Hematopoietic multipotent progenitor cell treated with erythropoietin and hydrocortisone succinate and interleukin-3 and kit ligand, for 15 days (in vitro differentiated cells): Measurements from ENCODE around the gene CC2D2A.
"Not testable (repeated sequence)": the region's sequence is repeated elsewhere in the genome, so short reads cannot be mapped to it uniquely, and the experiment has no call there.

Experiments used
- DNase-seq: peaks from one replicate; pipeline ENCODE4 v3.0.0-alpha.2; 2015; ENCODE audit warnings: low spot score

CC2D2A gene

DNA sequence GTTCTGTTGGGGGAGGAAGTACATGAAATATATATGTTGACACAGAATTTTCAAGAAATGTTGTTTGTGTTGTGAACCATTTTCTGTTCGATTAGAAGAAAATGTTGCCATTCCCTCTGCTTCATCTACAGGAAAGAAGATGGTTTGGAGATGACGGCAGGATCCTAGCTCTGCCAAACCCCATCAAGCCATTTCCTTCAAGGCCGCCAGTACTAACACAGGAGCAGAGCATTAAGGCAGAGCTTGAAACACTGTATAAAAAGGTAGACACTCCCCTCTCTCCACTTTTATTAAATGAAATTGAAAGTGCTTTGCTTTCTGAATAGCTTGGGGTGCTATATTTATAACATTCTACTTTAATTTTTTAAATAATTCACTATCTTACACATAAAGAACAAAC, 46.8 kb downstream of the CC2D2A start:
- no peak for DNase-seq

DNA sequence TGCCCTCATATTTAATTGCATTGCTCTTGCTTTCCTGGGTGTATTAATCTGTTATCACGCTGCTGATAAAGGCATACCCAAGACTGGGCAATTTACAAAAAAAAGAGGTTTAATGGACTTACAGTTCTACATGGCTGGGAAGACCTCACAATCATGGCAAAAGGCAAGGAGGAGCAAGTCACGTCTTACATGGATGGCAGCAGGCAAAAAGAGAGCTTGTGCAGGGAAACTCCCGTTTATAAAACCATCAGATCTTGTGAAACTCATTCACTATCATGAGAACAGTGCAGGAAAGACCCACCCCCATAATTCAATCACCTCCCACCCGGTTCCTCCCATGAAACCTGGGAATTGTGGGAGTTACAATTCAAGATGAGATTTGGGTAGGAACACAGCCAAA, 48.0 kb downstream of the CC2D2A start:
- DNase-seq: not testable (repeated sequence)

DNA sequence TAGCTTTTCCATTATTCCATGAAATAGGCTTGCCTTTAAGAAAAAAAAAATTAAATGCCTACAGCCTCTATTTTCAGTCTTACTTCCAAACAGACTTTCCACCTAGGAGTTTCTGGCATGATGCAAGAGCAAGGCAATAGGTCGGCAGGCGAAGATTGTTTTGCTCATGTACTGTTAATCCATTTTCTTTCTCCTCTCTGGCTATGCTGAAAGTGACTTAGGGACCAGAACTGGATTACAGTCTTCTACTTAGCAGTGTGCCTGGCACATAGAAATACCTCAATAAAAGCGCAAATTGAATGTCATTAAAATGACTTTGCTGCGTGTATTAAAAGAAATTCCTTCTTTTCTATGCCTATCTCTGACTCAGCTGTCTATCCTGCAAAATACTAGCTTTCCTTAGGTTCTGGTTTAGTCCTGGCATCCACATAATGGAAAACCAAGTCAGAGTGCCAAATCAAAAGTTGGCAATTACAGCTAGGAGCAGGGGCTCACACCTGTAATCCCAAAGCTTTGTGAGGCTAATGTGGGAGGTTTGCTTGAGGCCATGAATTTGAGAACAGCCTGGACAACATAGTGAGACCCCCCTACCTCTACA, 51.9 kb downstream of the CC2D2A start:
- no peak for DNase-seq

GRCh38 chr4:15525080-15525479, 55.4 kb downstream of the CC2D2A start:
- no peak for DNase-seq

GRCh38 chr4:15526924-15527592, 57.4 kb downstream of the CC2D2A start:
- DNase-seq: no peak

GRCh38 chr4:15531792-15532191, 62.1 kb downstream of the CC2D2A start:
- no peak for DNase-seq

DNA sequence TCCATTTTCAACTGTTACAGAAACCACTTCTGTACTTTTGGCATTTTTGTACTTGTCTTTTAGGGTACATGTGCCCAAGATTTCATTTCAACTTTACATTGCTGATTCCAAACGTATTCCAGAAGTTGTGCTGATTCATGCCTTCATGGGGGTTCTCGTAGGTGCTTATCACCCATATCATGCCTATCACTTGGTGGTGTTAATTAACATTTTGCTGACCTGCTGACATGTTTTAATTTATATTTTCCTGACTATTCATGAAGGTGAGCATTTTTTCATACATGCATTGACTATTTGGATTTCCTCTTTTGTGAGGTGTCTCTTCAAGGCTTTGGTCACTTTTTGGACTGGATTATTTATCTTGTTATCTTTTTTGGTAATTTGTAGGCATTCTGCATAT, 64.1 kb downstream of the CC2D2A start:
- DNase-seq: no peak

- DNase-seq: no peak
Measured at GRCh38 chr4:15535599-15535998, 65.9 kb downstream of the CC2D2A start.

DNA sequence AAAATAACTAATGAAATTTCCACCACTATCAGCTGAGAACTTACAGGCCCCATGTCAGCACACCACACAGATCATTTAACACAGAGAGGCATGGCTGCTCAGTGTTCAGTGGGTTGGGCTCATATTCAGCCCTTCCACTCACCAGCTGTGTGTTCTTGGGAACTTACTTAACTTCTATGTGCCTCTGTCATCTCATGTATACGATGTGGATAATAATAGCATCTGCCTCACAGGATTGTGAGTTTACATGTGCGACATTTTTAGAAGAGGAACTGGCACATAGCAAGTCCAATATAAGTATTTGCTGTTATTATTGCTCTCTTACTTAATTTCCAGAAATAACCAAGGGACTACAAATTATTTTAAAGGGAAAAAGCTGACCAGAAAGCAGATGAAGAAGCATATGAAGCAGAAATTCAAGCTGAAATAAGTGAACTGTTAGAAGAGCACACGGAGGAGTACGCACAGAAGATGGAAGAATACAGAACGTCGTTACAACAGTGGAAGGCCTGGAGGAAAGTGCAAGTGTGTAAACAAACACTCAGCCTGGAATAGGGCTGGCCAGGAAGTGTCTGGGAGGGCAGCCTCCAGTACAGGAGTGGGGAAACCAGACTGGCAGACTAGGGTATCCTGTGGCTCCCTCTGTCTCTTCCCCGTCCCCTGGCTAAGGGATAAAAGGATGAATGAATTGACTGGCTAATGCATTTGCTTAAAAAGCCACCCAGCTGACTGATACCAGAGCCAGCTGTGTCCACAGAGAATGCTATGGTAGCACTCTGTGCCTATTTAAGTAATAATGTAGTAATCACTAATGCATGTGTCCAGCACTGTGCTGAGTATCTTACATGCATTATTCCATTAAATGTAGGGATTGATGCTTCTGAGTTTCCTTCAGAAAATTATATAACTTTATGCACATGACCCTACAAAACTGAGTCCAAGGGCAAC, 67.1 kb downstream of the CC2D2A start:
- no peak for DNase-seq

DNA sequence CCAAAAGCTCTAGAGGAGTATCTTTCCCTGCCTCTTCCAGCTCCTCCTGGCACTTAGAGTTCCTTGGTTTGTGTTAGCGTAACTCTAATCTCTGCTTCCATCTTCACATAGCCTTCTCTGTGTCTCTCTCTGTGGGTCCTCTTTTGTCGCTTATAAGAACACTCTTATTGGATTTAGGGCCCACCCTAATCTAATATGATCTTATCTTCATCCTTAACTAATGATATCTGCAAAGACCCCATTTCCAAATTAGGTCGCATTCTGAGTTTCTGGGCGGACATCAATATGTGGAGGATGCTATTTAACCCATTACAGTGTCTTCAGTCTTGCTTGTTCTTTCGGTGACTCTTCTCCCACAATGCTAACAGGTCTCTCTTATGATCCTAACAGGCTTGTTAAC, 72.3 kb downstream of the CC2D2A start:
- DNase-seq: no peak

GRCh38 chr4:15542760-15543159, 73.1 kb downstream of the CC2D2A start:
- DNase-seq: no peak

DNA sequence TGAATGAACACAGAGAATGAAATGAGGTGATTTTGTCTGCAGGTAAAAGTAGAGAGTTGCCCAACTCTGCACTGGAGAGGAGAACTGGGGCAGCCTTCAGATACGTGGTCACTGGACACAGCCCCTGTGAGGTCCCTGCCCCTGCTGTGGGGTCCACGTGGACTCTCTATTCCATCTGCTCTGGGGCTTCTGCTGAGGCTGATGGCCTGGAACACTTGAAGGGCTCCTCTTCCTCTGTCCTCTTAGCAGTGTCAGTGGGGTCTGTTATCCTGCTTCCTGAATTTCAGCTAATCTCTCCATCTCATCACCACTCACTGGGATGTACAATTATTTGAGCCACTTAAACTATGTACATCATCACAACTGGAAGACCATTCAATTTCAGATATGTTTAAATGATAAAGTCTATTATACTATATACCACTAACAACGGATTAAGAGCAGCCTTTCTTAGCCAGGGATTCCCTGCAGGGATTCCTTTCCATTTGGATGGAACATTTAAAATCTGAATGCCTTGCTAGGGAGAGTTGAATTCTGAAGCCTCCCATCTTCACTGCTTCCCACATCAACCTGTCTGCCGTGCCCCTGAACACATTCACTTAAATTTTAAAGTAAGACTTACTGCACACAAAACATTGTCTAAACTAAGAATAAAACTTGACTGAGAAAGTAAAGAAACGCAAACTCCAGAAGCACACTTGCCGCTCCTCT, 74.0 kb downstream of the CC2D2A start:
- no peak for DNase-seq

- no peak for DNase-seq
Measured at GRCh38 chr4:15544248-15544729, 74.6 kb downstream of the CC2D2A start.

DNA sequence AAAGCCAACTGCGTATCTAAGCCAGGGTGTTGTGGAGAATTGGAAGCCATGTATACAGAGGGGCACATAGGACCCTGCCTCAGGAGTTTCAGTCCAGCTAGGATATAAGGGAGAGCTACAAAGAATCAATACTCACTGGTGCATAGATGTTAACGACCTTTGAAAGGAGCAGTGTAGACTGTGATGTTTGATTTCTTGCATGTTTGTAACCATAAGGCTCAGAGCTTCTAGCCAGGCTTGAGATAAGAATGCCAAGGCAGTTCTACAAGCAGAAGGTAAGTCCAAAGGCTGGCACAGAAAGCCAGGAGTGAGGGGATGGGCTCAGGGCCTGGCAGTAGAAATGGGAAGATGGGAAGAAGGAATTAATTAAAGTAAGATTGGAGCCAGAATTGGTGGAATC, 75.7 kb downstream of the CC2D2A start:
- no peak for DNase-seq

GRCh38 chr4:15547392-15547791, 77.7 kb downstream of the CC2D2A start:
- no peak for DNase-seq

DNA sequence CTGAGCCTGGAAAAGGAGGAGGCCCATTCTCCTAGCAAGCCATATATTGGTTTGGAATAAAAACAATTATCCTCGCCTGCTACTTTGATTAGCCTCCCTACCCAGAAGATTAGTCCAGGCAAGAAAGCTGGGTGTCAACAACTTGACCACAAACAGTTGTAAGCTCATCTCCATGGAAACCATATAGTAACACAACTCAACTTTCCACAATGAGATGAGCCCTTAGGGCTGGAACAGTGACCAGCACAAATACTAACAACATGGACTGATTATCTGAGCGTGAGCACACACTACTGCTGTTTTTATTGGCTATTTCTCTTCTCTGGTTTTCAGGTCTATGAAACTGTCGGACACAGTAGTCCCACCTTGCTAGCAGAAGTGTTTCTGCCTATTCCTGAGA, 80.8 kb downstream of the CC2D2A start:
- no peak for DNase-seq

- no peak for DNase-seq
Measured at GRCh38 chr4:15551740-15552446, 82.2 kb downstream of the CC2D2A start.

- DNase-seq: no peak
Measured at GRCh38 chr4:15552557-15553362, 83.1 kb downstream of the CC2D2A start.

GRCh38 chr4:15556511-15557092, 86.9 kb downstream of the CC2D2A start:
- no peak for DNase-seq
